OCI-M2 (cell line): ENCODE measurements around the gene MRPS6.

Experiments
- DNase-seq: peaks from one replicate; lab custom pipeline; 2025; ENCODE audit not compliant: unreplicated experiment; lab: John Stamatoyannopoulos, UW

Gene MRPS6

GRCh38 chr21:34094949-34095348 is 21.6 kb downstream of the MRPS6 start:
- no peak for DNase-seq

GRCh38 chr21:34097442-34097841 is 24.1 kb downstream of the MRPS6 start:
- DNase-seq = no peak

GRCh38 chr21:34100337-34100736 is 27.0 kb downstream of the MRPS6 start:
- DNase-seq = no peak

- no peak for DNase-seq
These were observed 27.4 kb downstream of the MRPS6 start for GRCh38 chr21:34100790-34101189.

- no peak for DNase-seq
These were observed 32.7 kb downstream of the MRPS6 start for GRCh38 chr21:34105947-34106541.

- DNase-seq = no peak
These were observed 34.2 kb downstream of the MRPS6 start for GRCh38 chr21:34107606-34108005.

- DNase-seq = no peak
These were observed 35.7 kb downstream of the MRPS6 start for GRCh38 chr21:34109075-34109474.

- peak; percentile 36 for DNase-seq
These were observed 37.3 kb downstream of the MRPS6 start for GRCh38 chr21:34110594-34111202.

GRCh38 chr21:34112316-34113033 is 39.1 kb downstream of the MRPS6 start:
- no peak for DNase-seq

GRCh38 chr21:34113842-34114241 is 40.5 kb downstream of the MRPS6 start:
- no peak for DNase-seq

GRCh38 chr21:34115160-34115559 is 41.8 kb downstream of the MRPS6 start:
- no peak for DNase-seq

- no peak for DNase-seq
These were observed 43.2 kb downstream of the MRPS6 start for GRCh38 chr21:34116569-34116968.

GRCh38 chr21:34120867-34121266 is 47.5 kb downstream of the MRPS6 start:
- no peak for DNase-seq

- no peak for DNase-seq
These were observed 48.7 kb downstream of the MRPS6 start for GRCh38 chr21:34122047-34122446.

- DNase-seq = no peak
These were observed 50.2 kb downstream of the MRPS6 start for GRCh38 chr21:34123609-34124008.

- no peak for DNase-seq
These were observed 52.9 kb downstream of the MRPS6 start for GRCh38 chr21:34126269-34126668.

GRCh38 chr21:34126691-34127090 is 53.3 kb downstream of the MRPS6 start:
- DNase-seq = no peak

GRCh38 chr21:34128124-34128523 is 54.7 kb downstream of the MRPS6 start:
- DNase-seq = no peak

GRCh38 chr21:34128674-34129038 is 55.3 kb downstream of the MRPS6 start:
- DNase-seq = no peak

- no peak for DNase-seq
These were observed 55.9 kb downstream of the MRPS6 start for GRCh38 chr21:34129039-34129891.

GRCh38 chr21:34129901-34130715 is 56.7 kb downstream of the MRPS6 start:
- DNase-seq = no peak
